CD14-positive monocyte (primary cell): ENCODE measurements around the gene AMZ1. TPM values are rescaled to one million over a fixed set of nuclear protein-coding genes. Genes with fewer than 3 reads are reported as not detected.
A peak's percentile ranks its signal among the peaks of the same experiment; 100 is the strongest.

Experiments
- DNase-seq, 3 donors: peaks; one replicate each; pipeline ENCODE4 v3.0.0-alpha.2; 2011 to 2022
- H2AFZ ChIP-seq: 2 replicates; pipeline ENCODE4 v1.6.0; 2012; ENCODE audit warnings: mild to moderate bottlenecking, low read depth, low read length, inconsistent platforms; ENCODE audit not compliant: insufficient read depth, poor library complexity, severe bottlenecking
- H3K27ac ChIP-seq, 2 donors: 1 replicate in 1 of 2; 2 replicates in 1 of 2; pipeline ENCODE4 v1.5.1; 2012 to 2013; ENCODE audit warnings: low read length in 2 of 2, control low read depth in 1 of 2, inconsistent platforms in 1 of 2, low read depth in 1 of 2, mild to moderate bottlenecking in 1 of 2
- H3K27me3 ChIP-seq, 2 donors: one replicate each; pipeline versions ENCODE4 v1.6.0 to v1.6.1; 2011 to 2013; ENCODE audit warnings: low read length in 2 of 2; ENCODE audit not compliant: control insufficient read depth in 2 of 2, insufficient read depth in 2 of 2
- H3K36me3 ChIP-seq, 2 donors: replicated peaks in 1 of 2; 1 replicate in 1 of 2; 2 replicates in 1 of 2; pipeline versions ENCODE4 v1.5.1 to v1.6.1; 2012 to 2013; ENCODE audit warnings: low read length in 2 of 2, control low read depth in 1 of 2, inconsistent platforms in 1 of 2, mild to moderate bottlenecking in 1 of 2; ENCODE audit not compliant: insufficient read depth in 2 of 2, control insufficient read depth in 1 of 2
- H3K4me1 ChIP-seq, 2 donors: 1 replicate in 1 of 2; 2 replicates in 1 of 2; pipeline versions ENCODE4 v1.5.1 to v1.6.1; 2012 to 2013; ENCODE audit warnings: low read length in 2 of 2, control low read depth in 1 of 2, inconsistent platforms in 1 of 2, mild to moderate bottlenecking in 1 of 2, moderate library complexity in 1 of 2; ENCODE audit not compliant: insufficient read depth in 2 of 2, control insufficient read depth in 1 of 2
- H3K4me2 ChIP-seq: replicated peaks from 2 replicates; pipeline ENCODE3; 2012; ENCODE audit warnings: low read length, moderate library complexity, mild to moderate bottlenecking; ENCODE audit not compliant: poor library complexity, severe bottlenecking; ENCODE audit errors: extremely low read depth
- H3K4me3 ChIP-seq, 3 experiments: fragments of 200-600 bp in 1 of 3; sonication (generic) in 1 of 3; replicated peaks in 1 of 3; 1 replicate in 2 of 3; 2 replicates in 1 of 3; pipeline ENCODE4 v1.5.1; 2011 to 2013; ENCODE audit warnings: low read length in 3 of 3, mild to moderate bottlenecking in 3 of 3, control low read depth in 2 of 3, low read depth in 2 of 3, inconsistent platforms in 1 of 3, moderate library complexity in 1 of 3
- H3K79me2 ChIP-seq: 2 replicates; pipeline ENCODE4 v1.6.0; 2012; ENCODE audit warnings: mild to moderate bottlenecking, control low read depth, inconsistent platforms, low read length, moderate library complexity; ENCODE audit not compliant: insufficient read depth
- H3K9ac ChIP-seq: 2 replicates; pipeline ENCODE4 v1.6.0; 2017; ENCODE audit warnings: low read length, mild to moderate bottlenecking; ENCODE audit not compliant: insufficient read depth, poor library complexity, severe bottlenecking
- H3K9me3 ChIP-seq, 2 donors: replicated peaks in 1 of 2; 1 replicate in 1 of 2; 2 replicates in 1 of 2; pipeline versions ENCODE4 v1.5.1 to v1.6.1; 2012 to 2013; ENCODE audit warnings: low read length in 2 of 2, control low read depth in 1 of 2; ENCODE audit not compliant: control insufficient read depth in 1 of 2, insufficient read depth in 1 of 2
- H4K20me1 ChIP-seq: 2 replicates; pipeline ENCODE4 v1.6.0; 2012; ENCODE audit warnings: mild to moderate bottlenecking, low read length, control low read depth, moderate library complexity; ENCODE audit not compliant: insufficient read depth
- H3K27ac Mint-ChIP-seq, 7 donors: one replicate each; pipeline ENCODE4 v1.8.0; 2020; ENCODE audit warnings: mild to moderate bottlenecking in 7 of 7, mixed read lengths in 7 of 7, moderate library complexity in 6 of 7, inconsistent platforms in 2 of 7
- H3K27me3 Mint-ChIP-seq, 3 donors: one replicate each; pipeline ENCODE4 v1.8.0; 2021 to 2022; ENCODE audit warnings: low read depth in 3 of 3, mild to moderate bottlenecking in 3 of 3, mixed read lengths in 3 of 3, moderate library complexity in 3 of 3, inconsistent platforms in 1 of 3
- H3K36me3 Mint-ChIP-seq, 2 donors: one replicate each; pipeline ENCODE4 v1.8.0; 2020; ENCODE audit warnings: mixed read lengths in 2 of 2, inconsistent platforms in 1 of 2, mild to moderate bottlenecking in 1 of 2
- H3K4me1 Mint-ChIP-seq: one replicate; pipeline ENCODE4 v1.8.0; 2020; ENCODE audit warnings: mild to moderate bottlenecking, mixed read lengths
- H3K4me3 Mint-ChIP-seq, 2 donors: one replicate each; pipeline ENCODE4 v1.8.0; 2020; ENCODE audit warnings: mild to moderate bottlenecking in 2 of 2, mixed read lengths in 2 of 2, moderate library complexity in 1 of 2
- H3K9me3 Mint-ChIP-seq, 7 donors: one replicate each; pipeline ENCODE4 v1.8.0; 2020 to 2022; ENCODE audit warnings: mixed read lengths in 7 of 7, mild to moderate bottlenecking in 6 of 7, moderate library complexity in 6 of 7, inconsistent platforms in 2 of 7
- WGBS: methylation state at CpG from one replicate; pipeline ENCODE4 v1.1.5; 2013; ENCODE audit warnings: missing lambda C conversion rate; ENCODE audit not compliant: insufficient coverage; 5-methylcytosine and 5-hydroxymethylcytosine counted together
- intact Hi-C, 2 donors: fragments of 100-400 bp; cut with micrococcal nuclease; formaldehyde crosslinking; loops; one replicate each; pipeline versions ENCODE4 v1.15.0 to v1.15.1; 2023
- polyA plus RNA-seq, 3 donors: library from polyadenylated mRNA; depleted of rRNA in 1 of 3; unstranded in 2 of 3; stranded (reverse) in 1 of 3; fragments of 300-500 nt in 2 of 3; fragments of >200 nt in 1 of 3; fragmentation: Illumina TruSeq in 2 of 3; gene quantifications; 1 replicate in 2 of 3; 2 replicates in 1 of 3; pipeline ENCODE4 v1.2.3, GENCODE V29; 2012 to 2021
- TF ChIP-seq, protein P1 (sequence below): fragments of 200-600 bp; IDR thresholded peaks from one replicate; pipeline ENCODE4 v1.8.0; 2022; ENCODE audit warnings: antibody characterized with exemption, mild to moderate bottlenecking

Gene AMZ1
- polyA plus RNA-seq, 3 donors, result 0.09 to 0.25 (median 0.14) TPM

DNA sequence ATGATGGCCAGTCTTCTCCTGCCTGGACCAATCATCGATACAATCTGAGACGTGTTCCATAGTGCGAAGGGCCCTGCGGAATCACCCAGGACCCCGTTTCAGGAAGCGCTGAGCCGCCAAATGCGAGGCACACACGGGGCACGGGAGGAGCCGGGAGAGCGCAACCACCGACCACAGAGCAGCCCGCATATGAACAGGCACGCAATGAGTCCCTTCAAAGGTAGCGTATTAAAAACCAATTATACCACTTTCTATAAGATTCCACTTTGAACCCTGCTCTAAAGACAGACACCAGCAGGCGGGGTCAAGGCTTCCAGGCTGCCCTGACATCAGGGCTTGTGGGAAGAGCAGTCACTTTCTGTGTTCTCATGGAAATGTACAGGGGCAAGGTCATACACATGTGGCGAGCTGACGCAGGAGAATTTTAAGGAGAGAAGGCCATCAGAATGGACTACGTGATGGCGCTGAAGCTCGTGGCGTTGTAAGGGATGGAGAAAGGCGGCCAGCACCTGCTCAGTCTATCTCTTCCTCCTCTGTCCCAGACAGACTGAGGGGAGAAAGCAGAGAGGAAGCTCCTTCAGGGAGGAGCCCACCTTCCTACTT, 46.2 kb downstream of the AMZ1 start:
- peak overlapping the region; percentile 59 for H3K9ac ChIP-seq
- intact Hi-C loops, result loop anchor here in 1 of 2 donors (5.0 to 10.0 kb wide), 2 partner anchors 43 to 111 kb away; partner anchors contain the start of gene GNA12
- H3K36me3 ChIP-seq, result peaks cover 8 to 17% of the 10 kb centered on the region in 2 donors
- Mint-ChIP-seq H3K4me3 (peak overlapping the region; percentile 53 to 83), H3K27ac (peak overlapping the region; percentile 84 to 95 (median 93)), H3K9me3 (peaks cover 0 to 9% (median 3%) of the 10 kb centered on the region in 7 donors), H3K4me1 (peaks cover 79% of the 10 kb centered on the region), H3K27me3 (peaks cover 0 to 11% (median 6%) of the 10 kb centered on the region in 3 donors), H3K36me3 (peaks cover 57% of the 10 kb centered on the region in 2 donors)
- peak; percentile 35 to 60 (median 56) for DNase-seq
- no peaks in the 10 kb centered on the region for H4K20me1 ChIP-seq
- peaks cover 10% of the 10 kb centered on the region for H3K79me2 ChIP-seq
- H3K4me1 ChIP-seq, result peaks cover 83 to 84% of the 10 kb centered on the region in 2 donors
- no peaks in the 10 kb centered on the region for H3K27me3 ChIP-seq
- H3K27ac ChIP-seq, result peak overlapping the region; percentile 76 to 80
- TF ChIP-seq, protein P1, sequence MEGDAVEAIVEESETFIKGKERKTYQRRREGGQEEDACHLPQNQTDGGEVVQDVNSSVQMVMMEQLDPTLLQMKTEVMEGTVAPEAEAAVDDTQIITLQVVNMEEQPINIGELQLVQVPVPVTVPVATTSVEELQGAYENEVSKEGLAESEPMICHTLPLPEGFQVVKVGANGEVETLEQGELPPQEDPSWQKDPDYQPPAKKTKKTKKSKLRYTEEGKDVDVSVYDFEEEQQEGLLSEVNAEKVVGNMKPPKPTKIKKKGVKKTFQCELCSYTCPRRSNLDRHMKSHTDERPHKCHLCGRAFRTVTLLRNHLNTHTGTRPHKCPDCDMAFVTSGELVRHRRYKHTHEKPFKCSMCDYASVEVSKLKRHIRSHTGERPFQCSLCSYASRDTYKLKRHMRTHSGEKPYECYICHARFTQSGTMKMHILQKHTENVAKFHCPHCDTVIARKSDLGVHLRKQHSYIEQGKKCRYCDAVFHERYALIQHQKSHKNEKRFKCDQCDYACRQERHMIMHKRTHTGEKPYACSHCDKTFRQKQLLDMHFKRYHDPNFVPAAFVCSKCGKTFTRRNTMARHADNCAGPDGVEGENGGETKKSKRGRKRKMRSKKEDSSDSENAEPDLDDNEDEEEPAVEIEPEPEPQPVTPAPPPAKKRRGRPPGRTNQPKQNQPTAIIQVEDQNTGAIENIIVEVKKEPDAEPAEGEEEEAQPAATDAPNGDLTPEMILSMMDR, result no peak
- H3K9me3 ChIP-seq, result no peaks in the 10 kb centered on the region
- WGBS, result 3% methylated on average over 16 of the region's 24 CpGs
- H2AFZ ChIP-seq, result peak overlapping the region; percentile 44
- H3K4me3 ChIP-seq, result peak overlapping the region in 2 of 3 experiments; percentile 28 to 38
- H3K4me2 ChIP-seq, result peak overlapping the region; percentile 55

DNA sequence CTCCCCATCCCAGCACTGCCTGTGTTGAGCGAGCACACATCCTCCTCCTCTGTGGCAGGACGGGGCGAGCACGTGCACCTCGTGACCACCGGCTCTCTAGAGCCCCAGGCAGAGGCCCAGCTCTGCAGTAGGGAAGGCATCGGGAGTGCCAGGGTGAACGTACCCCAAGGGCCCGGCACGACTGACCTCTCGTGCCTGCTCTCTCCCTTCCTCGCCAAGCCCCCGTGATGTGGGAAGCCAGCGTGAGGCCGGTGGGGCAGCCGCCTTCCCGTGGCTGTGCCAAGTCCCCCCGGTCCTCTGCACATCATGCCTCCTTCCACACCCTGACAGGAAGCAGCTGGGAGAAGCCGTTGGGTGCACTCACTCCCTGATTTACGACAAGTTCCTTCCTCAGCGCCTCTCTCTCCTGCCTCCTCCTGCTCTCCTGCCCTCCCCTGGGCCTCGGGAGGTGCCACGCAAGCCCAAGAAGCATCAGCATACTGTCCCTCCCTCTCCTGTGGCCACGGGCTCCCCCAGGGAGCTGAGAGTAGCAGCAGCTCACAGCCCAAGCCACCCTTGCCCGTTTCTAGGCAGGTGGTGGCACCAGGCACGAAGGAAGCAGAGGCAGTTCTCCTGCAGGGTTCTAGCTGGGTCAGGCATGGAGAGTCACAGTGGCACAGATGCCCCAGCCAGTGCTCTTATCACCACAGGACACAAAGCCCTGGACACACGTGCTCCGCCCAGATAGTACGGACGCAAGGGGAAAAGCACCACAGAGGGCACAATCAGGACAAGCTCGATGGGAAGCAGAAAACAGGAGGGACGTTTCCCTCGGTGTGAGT, 47.0 kb downstream of the AMZ1 start:
- peak overlapping the region in 2 of 3 experiments; percentile 28 to 38 for H3K4me3 ChIP-seq
- H3K27ac Mint-ChIP-seq, result peak overlapping the region; percentile 84 to 95 (median 93)
- peaks cover 8 to 17% of the 10 kb centered on the region in 2 donors for H3K36me3 ChIP-seq
- H3K27ac ChIP-seq, result peak overlapping the region; percentile 76 to 80
- TF ChIP-seq, protein P1, result no peak
- H3K9me3 Mint-ChIP-seq, result peaks cover 0 to 9% (median 3%) of the 10 kb centered on the region in 7 donors
- peak overlapping the region; percentile 44 for H2AFZ ChIP-seq
- peak overlapping the region; percentile 59 for H3K9ac ChIP-seq
- H3K36me3 Mint-ChIP-seq, result peaks cover 54 to 57% of the 10 kb centered on the region in 2 donors
- peaks cover 73% of the 10 kb centered on the region for H3K4me1 Mint-ChIP-seq
- H3K4me3 Mint-ChIP-seq, result peak overlapping the region; percentile 53 to 83
- peaks cover 75 to 77% of the 10 kb centered on the region in 2 donors for H3K4me1 ChIP-seq
- H3K27me3 ChIP-seq, result no peaks in the 10 kb centered on the region
- DNase-seq, result peak; percentile 73 to 79 (median 78)
- H3K79me2 ChIP-seq, result peaks cover 10% of the 10 kb centered on the region
- 2% methylated on average over 32 of the region's 33 CpGs for WGBS
- no peaks in the 10 kb centered on the region for H4K20me1 ChIP-seq
- H3K4me2 ChIP-seq, result peak overlapping the region; percentile 55
- H3K27me3 Mint-ChIP-seq, result peaks cover 0 to 12% (median 3%) of the 10 kb centered on the region in 3 donors
- intact Hi-C loops, result loop anchor here (5.0 to 10.0 kb wide), 4 partner anchors 37 to 127 kb away; partner anchors contain the start of gene GNA12 (in 1 of the 2)
- H3K9me3 ChIP-seq, result no peaks in the 10 kb centered on the region
